Endothelial cell of umbilical vein (primary cell): ENCODE data around the gene CCDC15. TPM values are rescaled to one million over a fixed set of nuclear protein-coding genes. Genes with fewer than 3 reads are reported as not detected.

ENCODE experiments used
- BruUV-seq: library from RNA; stranded (reverse); fragments of 400-500 nt; replicated peaks from 2 replicates; lab custom pipeline; 2021; lab: Mats Ljungman, UMichigan
- CTCF ChIA-PET: fragments of 300-600, 350-600 bp; sonication (Branson Sonifier 250); formaldehyde crosslinking; loops from one replicate; lab custom pipeline; 2021; ENCODE audit warnings: antibody characterized with exemption, inconsistent platforms; lab: Charles Lee
- POLR2A ChIA-PET: fragments of 300-600, 350-600 bp; sonication (Branson Sonifier 250); formaldehyde crosslinking; loops from one replicate; lab custom pipeline; 2021; ENCODE audit warnings: antibody characterized with exemption, inconsistent platforms; lab: Charles Lee
- DNase-seq: peaks from one replicate; pipeline ENCODE4 v3.0.0-alpha.2; 2011; ENCODE audit warnings: low read depth, low spot score
- FAIRE-seq: peaks from 2 replicates; lab custom pipeline; 2011; peaks lifted over from hg19 to GRCh38; lab: Jason Lieb, UNC
- H2AFZ ChIP-seq: 2 replicates; pipeline ENCODE4 v1.6.0; 2012; ENCODE audit warnings: low read depth, low read length, control low read depth, inconsistent platforms
- H3K27ac ChIP-seq: 2 replicates; pipeline ENCODE4 v1.5.1; 2011; ENCODE audit warnings: low read depth, mild to moderate bottlenecking, control low read depth, low read length, moderate library complexity; ENCODE audit not compliant: insufficient read depth
- H3K27me3 ChIP-seq, 2 experiments: 2 replicates each; pipeline versions ENCODE4 v1.6.0 to v1.6.1; 2011; ENCODE audit warnings: low read length in 2 of 2, mixed read lengths in 1 of 2; ENCODE audit not compliant: control insufficient read depth in 2 of 2, insufficient read depth in 2 of 2
- H3K36me3 ChIP-seq, 2 experiments: 2 replicates in 1 of 2; 3 replicates in 1 of 2; pipeline ENCODE4 v1.5.1; 2011; ENCODE audit warnings: low read length in 2 of 2, mild to moderate bottlenecking in 1 of 2, moderate library complexity in 1 of 2; ENCODE audit not compliant: control insufficient read depth in 2 of 2, insufficient read depth in 2 of 2; ENCODE audit errors: extremely low read depth in 1 of 2
- H3K4me1 ChIP-seq: 3 replicates; pipeline ENCODE4 v1.5.1; 2011; ENCODE audit warnings: mild to moderate bottlenecking, low read length; ENCODE audit not compliant: control insufficient read depth, insufficient read depth; ENCODE audit errors: extremely low read depth
- H3K4me2 ChIP-seq: 2 replicates; pipeline ENCODE4 v1.6.1; 2011; ENCODE audit warnings: low read length, control low read depth, mixed read lengths; ENCODE audit not compliant: insufficient read depth
- H3K4me3 ChIP-seq, 3 experiments: fragments of 200-600 bp in 1 of 3; sonication (generic), shearing (Covaris generic) in 1 of 3; replicated peaks in 1 of 3; 2 replicates each; pipeline ENCODE4 v1.5.1; 2011 to 2016; ENCODE audit warnings: control low read depth in 3 of 3, low read length in 3 of 3, mild to moderate bottlenecking in 2 of 3, inconsistent platforms in 1 of 3, low read depth in 1 of 3, moderate library complexity in 1 of 3; ENCODE audit not compliant: insufficient read depth in 1 of 3
- H3K79me2 ChIP-seq: 2 replicates; pipeline ENCODE4 v1.6.0; 2012; ENCODE audit warnings: low read length, inconsistent platforms; ENCODE audit not compliant: control insufficient read depth, insufficient read depth
- H3K9ac ChIP-seq: replicated peaks from 2 replicates; pipeline ENCODE3; 2011; ENCODE audit warnings: low read length, control low read depth; ENCODE audit not compliant: insufficient read depth; ENCODE audit errors: extremely low read depth
- H3K9me1 ChIP-seq: replicated peaks from 3 replicates; pipeline ENCODE4 v1.6.0; 2011; ENCODE audit warnings: mild to moderate bottlenecking, low read length; ENCODE audit not compliant: control insufficient read depth, insufficient read depth; ENCODE audit errors: extremely low read depth
- H3K9me3 ChIP-seq: replicated peaks from 2 replicates; pipeline ENCODE4 v1.5.1; 2012; ENCODE audit warnings: low read length, inconsistent platforms; ENCODE audit not compliant: control insufficient read depth, insufficient read depth
- H4K20me1 ChIP-seq: replicated peaks from 2 replicates; pipeline ENCODE3; 2011; ENCODE audit warnings: mild to moderate bottlenecking, low read length; ENCODE audit not compliant: control insufficient read depth, insufficient read depth; ENCODE audit errors: extremely low read depth
- EZH2 ChIP-seq: IDR thresholded peaks from 2 replicates; pipeline ENCODE4 v1.6.1; 2012; ENCODE audit warnings: borderline replicate concordance, low read depth, mild to moderate bottlenecking, moderate library complexity, low read length, inconsistent platforms; ENCODE audit not compliant: severe bottlenecking
- FOS ChIP-seq: IDR thresholded peaks from 2 replicates; pipeline ENCODE4 v1.6.1; 2011; ENCODE audit warnings: mild to moderate bottlenecking, low read length, moderate library complexity, borderline replicate concordance; ENCODE audit not compliant: insufficient read depth
- JUN ChIP-seq: IDR thresholded peaks from 2 replicates; pipeline ENCODE4 v1.6.1; 2011; ENCODE audit warnings: borderline replicate concordance, low read depth; ENCODE audit not compliant: insufficient read length, insufficient read depth
- MYC ChIP-seq: IDR thresholded peaks from one replicate; pipeline ENCODE4 v1.6.1; 2011; ENCODE audit warnings: mild to moderate bottlenecking, low read depth, low read length
- POLR2A ChIP-seq: IDR thresholded peaks from 2 replicates; pipeline ENCODE4 v1.6.1; 2012; ENCODE audit warnings: low read depth, mild to moderate bottlenecking, control low read depth, low read length
- POLR2AphosphoS5 ChIP-seq: IDR thresholded peaks from 2 replicates; pipeline ENCODE4 v1.6.1; 2012; ENCODE audit warnings: low read depth, mild to moderate bottlenecking, control low read depth, low read length, moderate library complexity; ENCODE audit not compliant: insufficient read depth
- dilution Hi-C: fragments of 300-500 bp; cut with MboI; formaldehyde crosslinking; loops from one replicate; pipeline ENCODE4 v1.15.0; 2019; ENCODE audit warnings: low sequenced_read_pairs; ENCODE audit not compliant: extremely low pct_ligation_motif_present
- intact Hi-C: fragments of 100-400 bp; cut with micrococcal nuclease; formaldehyde crosslinking; loops from one replicate; pipeline ENCODE4 v1.10.0; 2022
- polyA plus RNA-seq, 4 experiments: library from polyadenylated mRNA; depleted of rRNA in 3 of 4; stranded (reverse) in 3 of 4; unstranded in 1 of 4; fragments of >200 nt; gene quantifications; 2 replicates each; pipeline versions ENCODE4 v1.2.1 to v1.2.3, GENCODE V29; 2011 to 2012; ENCODE audit warnings: missing spikeins in 1 of 4
- total RNA-seq: library from RNA; stranded (reverse); gene quantifications from 2 replicates; pipeline ENCODE4 v1.2.3, GENCODE V29; 2021
- TF ChIP-seq, protein P1 (sequence below), 2 donors: IDR thresholded peaks; 1 replicate in 1 of 2; 2 replicates in 1 of 2; pipeline ENCODE4 v1.5.1; 2011; ENCODE audit warnings: low read length in 2 of 2, mild to moderate bottlenecking in 2 of 2, moderate library complexity in 2 of 2, control low read depth in 1 of 2, inconsistent platforms in 1 of 2, low read depth in 1 of 2; ENCODE audit not compliant: insufficient read depth in 1 of 2; ENCODE audit errors: extremely low read depth in 1 of 2
- TF ChIP-seq, protein P2 (sequence below): IDR thresholded peaks from 2 replicates; pipeline ENCODE4 v1.6.1; 2011; ENCODE audit not compliant: insufficient read depth, insufficient read length

The CCDC15 gene
- total and polyA plus RNA-seq, 2 donors (not counting 3 experiments of a cell fraction or from before 2014, with no cell fraction given) = 0.75 to 3.8 TPM

DNA sequence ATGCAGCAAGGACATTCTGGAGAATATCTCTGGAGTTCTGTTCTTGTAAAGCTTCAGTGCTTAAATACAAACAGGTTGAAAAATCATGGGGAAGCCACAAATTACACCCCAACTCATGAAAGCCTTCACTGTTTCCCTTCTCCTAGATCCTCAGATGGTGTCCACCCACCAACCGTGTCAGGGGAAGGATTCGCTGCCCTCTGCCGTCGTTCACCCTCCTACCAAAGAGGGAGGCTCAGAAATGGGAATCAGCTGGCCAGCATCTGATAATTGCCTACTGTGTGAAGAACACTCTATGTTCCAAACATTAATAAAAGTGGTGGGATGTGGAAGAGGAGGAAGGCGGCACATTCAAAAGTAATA, 10.8 kb upstream of the CCDC15 start:
- no TSS peak for BruUV-seq
- POLR2A ChIA-PET = interaction anchor here (0.8 to 1.3 kb wide), 2 partner anchors 45 to 61 kb away, joined by 3 read pairs; no protein-coding TSS in a partner anchor
- TF ChIP-seq POLR2AphosphoS5 = no peak
- TF ChIP-seq, protein P1, sequence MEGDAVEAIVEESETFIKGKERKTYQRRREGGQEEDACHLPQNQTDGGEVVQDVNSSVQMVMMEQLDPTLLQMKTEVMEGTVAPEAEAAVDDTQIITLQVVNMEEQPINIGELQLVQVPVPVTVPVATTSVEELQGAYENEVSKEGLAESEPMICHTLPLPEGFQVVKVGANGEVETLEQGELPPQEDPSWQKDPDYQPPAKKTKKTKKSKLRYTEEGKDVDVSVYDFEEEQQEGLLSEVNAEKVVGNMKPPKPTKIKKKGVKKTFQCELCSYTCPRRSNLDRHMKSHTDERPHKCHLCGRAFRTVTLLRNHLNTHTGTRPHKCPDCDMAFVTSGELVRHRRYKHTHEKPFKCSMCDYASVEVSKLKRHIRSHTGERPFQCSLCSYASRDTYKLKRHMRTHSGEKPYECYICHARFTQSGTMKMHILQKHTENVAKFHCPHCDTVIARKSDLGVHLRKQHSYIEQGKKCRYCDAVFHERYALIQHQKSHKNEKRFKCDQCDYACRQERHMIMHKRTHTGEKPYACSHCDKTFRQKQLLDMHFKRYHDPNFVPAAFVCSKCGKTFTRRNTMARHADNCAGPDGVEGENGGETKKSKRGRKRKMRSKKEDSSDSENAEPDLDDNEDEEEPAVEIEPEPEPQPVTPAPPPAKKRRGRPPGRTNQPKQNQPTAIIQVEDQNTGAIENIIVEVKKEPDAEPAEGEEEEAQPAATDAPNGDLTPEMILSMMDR (IDR thresholded peaks at IDR 0.05; ENCODE audit: extremely low read depth in 1 of 2, insufficient read depth in 1 of 2, low read depth in 1 of 2, low read length in 2 of 2) = peak in 1 of 2 donors; percentile 5
- no peak overlapping the region for H3K9ac ChIP-seq
- no peak overlapping the region for H2AFZ ChIP-seq
- no peak for DNase-seq
- H3K4me3 ChIP-seq = no peak overlapping the region
- H3K36me3 ChIP-seq = no peaks in the 10 kb centered on the region
- no peaks in the 10 kb centered on the region for H3K79me2 ChIP-seq
- intact Hi-C loops (no loop called here), dilution Hi-C loops (no loop called here)
- no peaks in the 10 kb centered on the region for H4K20me1 ChIP-seq
- H3K9me3 ChIP-seq = no peaks in the 10 kb centered on the region
- FAIRE-seq = no peak
- no peak overlapping the region for H3K4me2 ChIP-seq
- H3K27ac ChIP-seq = no peak overlapping the region
- no peaks in the 10 kb centered on the region for H3K9me1 ChIP-seq
- CTCF ChIA-PET = interaction anchor here (1.0 to 3.6 kb wide), 14 partner anchors 8 to 199 kb away, joined by 3 to 14 read pairs (median 4); partner anchors contain the start of gene CCDC15
- H3K4me1 ChIP-seq = no peaks in the 10 kb centered on the region
- H3K27me3 ChIP-seq = no peaks in the 10 kb centered on the region

DNA sequence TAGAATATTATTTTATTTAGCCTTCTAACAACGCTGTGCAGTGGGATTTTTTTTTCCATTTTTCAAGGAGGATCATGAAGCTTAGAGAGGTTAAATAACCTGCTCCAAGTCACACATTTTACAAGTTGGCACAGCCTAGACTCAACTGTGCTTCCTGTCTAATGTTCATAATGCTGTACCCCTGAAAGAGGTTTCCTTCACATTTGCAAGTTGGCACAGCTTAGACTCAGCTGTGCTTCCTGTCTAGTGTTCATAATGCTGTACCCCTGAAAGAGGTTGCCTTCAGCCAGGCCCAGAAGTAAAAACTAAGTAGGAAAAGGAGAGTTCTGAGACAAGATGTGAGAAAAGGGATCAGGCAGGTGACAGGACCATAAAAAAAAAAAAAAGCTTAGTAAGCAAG, 10.3 kb upstream of the CCDC15 start:
- DNase-seq (no peak), FAIRE-seq (no peak)
- TF ChIP-seq EZH2 (no peak), MYC (no peak), POLR2AphosphoS5 (no peak), FOS (no peak), POLR2A (no peak), JUN (no peak)
- TF ChIP-seq, protein P2, sequence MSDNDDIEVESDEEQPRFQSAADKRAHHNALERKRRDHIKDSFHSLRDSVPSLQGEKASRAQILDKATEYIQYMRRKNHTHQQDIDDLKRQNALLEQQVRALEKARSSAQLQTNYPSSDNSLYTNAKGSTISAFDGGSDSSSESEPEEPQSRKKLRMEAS = no peak
- intact Hi-C loops (no loop called here), dilution Hi-C loops (no loop called here)
- Histone ChIP-seq H3K79me2 (no peaks in the 10 kb centered on the region), H3K9me3 (no peaks in the 10 kb centered on the region), H3K36me3 (no peaks in the 10 kb centered on the region), H3K9ac (no peak overlapping the region), H2AFZ (no peak overlapping the region), H4K20me1 (no peaks in the 10 kb centered on the region), H3K27ac (no peak overlapping the region), H3K4me3 (no peak overlapping the region), H3K4me2 (no peak overlapping the region), H3K27me3 (no peaks in the 10 kb centered on the region), H3K9me1 (no peaks in the 10 kb centered on the region), H3K4me1 (no peaks in the 10 kb centered on the region)
- CTCF ChIA-PET = interaction anchor here (1.0 to 3.6 kb wide), 13 partner anchors 9 to 198 kb away, joined by 3 to 14 read pairs (median 5); partner anchors contain the start of gene CCDC15
- POLR2A ChIA-PET = interaction anchor here (0.8 to 1.3 kb wide), 2 partner anchors 45 to 62 kb away, joined by 3 read pairs; no protein-coding TSS in a partner anchor
- no TSS peak for BruUV-seq
